ENCODE measurements around the gene SLC39A1.

Gene SLC39A1

DNA sequence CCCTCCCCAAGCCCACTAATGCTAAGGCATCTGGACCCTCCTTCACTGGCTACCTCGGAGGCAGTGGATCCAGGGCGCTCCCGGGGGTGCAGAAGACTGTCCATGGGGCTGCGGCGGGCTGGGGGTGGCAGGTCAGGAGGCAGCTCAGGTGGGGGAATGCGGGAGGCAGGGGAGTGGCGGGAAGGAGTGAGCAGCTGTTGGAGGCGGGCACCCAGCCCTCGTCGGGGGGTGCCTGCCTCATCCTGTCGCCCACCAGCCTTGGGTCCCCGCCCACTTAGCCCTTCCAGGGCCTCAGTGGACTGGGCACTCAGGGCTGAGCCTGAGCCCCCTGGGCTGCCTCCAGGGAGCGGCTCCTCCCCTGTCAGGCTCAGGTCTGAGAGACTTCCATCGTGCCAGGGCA lies 29.9 kb downstream of the SLC39A1 start:
- Histone ChIP-seq H3K27ac (ENCODE audit: low read depth, low read length, poor library complexity, severe bottlenecking) (no peak overlapping the region), H3K4me1 (ENCODE audit: insufficient read depth, low read length, severe bottlenecking) (no peaks in the 10 kb centered on the region), H3K9me3 (ENCODE audit: low read length) (no peaks in the 10 kb centered on the region), H3K4me3 (ENCODE audit: low read depth, low read length, poor library complexity, severe bottlenecking) (no peak overlapping the region), H3K36me3 (ENCODE audit: insufficient read depth, low read length) (peaks cover 80% of the 10 kb centered on the region), H3K27me3 (ENCODE audit: insufficient read depth, low read length) (no peaks in the 10 kb centered on the region), H3K9me2 (ENCODE audit: low read depth, low read length) (no peaks in the 10 kb centered on the region), H3K9ac (ENCODE audit: low read length) (no peak overlapping the region), H3K4me2 (ENCODE audit: low read length) (no peak overlapping the region), H2AFZ (ENCODE audit: low read length) (no peak overlapping the region), H3F3A (ENCODE audit: insufficient read depth, low read length) (no peaks in the 10 kb centered on the region), H4K20me1 (ENCODE audit: insufficient read depth, low read length) (no peaks in the 10 kb centered on the region), H3K79me2 (ENCODE audit: insufficient read depth, low read length) (no peaks in the 10 kb centered on the region)
- TF ChIP-seq CTCF (IDR thresholded peaks at IDR 0.05; ENCODE audit: low read length) (no peak), EZH2 (IDR thresholded peaks at IDR 0.05; ENCODE audit: borderline replicate concordance, low read length) (no peak)

GRCh38 chr1:153932156-153933131 lies 30.9 kb downstream of the SLC39A1 start:
- Histone ChIP-seq H4K20me1 (ENCODE audit: insufficient read depth, low read length) (no peaks in the 10 kb centered on the region), H3K79me2 (ENCODE audit: insufficient read depth, low read length) (no peaks in the 10 kb centered on the region), H3K27ac (ENCODE audit: low read depth, low read length, poor library complexity, severe bottlenecking) (no peak overlapping the region), H3K4me3 (ENCODE audit: low read depth, low read length, poor library complexity, severe bottlenecking) (no peak overlapping the region), H3K27me3 (ENCODE audit: insufficient read depth, low read length) (no peaks in the 10 kb centered on the region), H2AFZ (ENCODE audit: low read length) (no peak overlapping the region), H3K9me3 (ENCODE audit: low read length) (no peaks in the 10 kb centered on the region), H3K4me1 (ENCODE audit: insufficient read depth, low read length, severe bottlenecking) (peaks cover 3% of the 10 kb centered on the region), H3K36me3 (ENCODE audit: insufficient read depth, low read length) (peaks cover 75% of the 10 kb centered on the region), H3K9me2 (ENCODE audit: low read depth, low read length) (no peaks in the 10 kb centered on the region), H3K4me2 (ENCODE audit: low read length) (no peak overlapping the region), H3K9ac (ENCODE audit: low read length) (no peak overlapping the region), H3F3A (ENCODE audit: insufficient read depth, low read length) (no peaks in the 10 kb centered on the region)
- TF ChIP-seq EZH2 (IDR thresholded peaks at IDR 0.05; ENCODE audit: borderline replicate concordance, low read length) (no peak), CTCF (IDR thresholded peaks at IDR 0.05; ENCODE audit: low read length) (no peak)

- Histone ChIP-seq H3K4me3 (ENCODE audit: low read depth, low read length, poor library complexity, severe bottlenecking) (no peak overlapping the region), H3K27ac (ENCODE audit: low read depth, low read length, poor library complexity, severe bottlenecking) (no peak overlapping the region), H3K9ac (ENCODE audit: low read length) (no peak overlapping the region), H4K20me1 (ENCODE audit: insufficient read depth, low read length) (no peaks in the 10 kb centered on the region), H3K36me3 (ENCODE audit: insufficient read depth, low read length) (peaks cover 54% of the 10 kb centered on the region), H3K4me1 (ENCODE audit: insufficient read depth, low read length, severe bottlenecking) (peaks cover 3% of the 10 kb centered on the region), H3F3A (ENCODE audit: insufficient read depth, low read length) (no peaks in the 10 kb centered on the region), H3K9me3 (ENCODE audit: low read length) (no peaks in the 10 kb centered on the region), H3K4me2 (ENCODE audit: low read length) (no peak overlapping the region), H2AFZ (ENCODE audit: low read length) (no peak overlapping the region), H3K79me2 (ENCODE audit: insufficient read depth, low read length) (no peaks in the 10 kb centered on the region), H3K27me3 (ENCODE audit: insufficient read depth, low read length) (no peaks in the 10 kb centered on the region), H3K9me2 (ENCODE audit: low read depth, low read length) (no peaks in the 10 kb centered on the region)
- TF ChIP-seq EZH2 (IDR thresholded peaks at IDR 0.05; ENCODE audit: borderline replicate concordance, low read length) (no peak), CTCF (IDR thresholded peaks at IDR 0.05; ENCODE audit: low read length) (no peak)
Observed at GRCh38 chr1:153929981-153930948, 33.1 kb downstream of the SLC39A1 start.

Data from OCI-LY1 (cell line).